ENCODE measurements around the gene TLE2. TPM values are rescaled to one million over a fixed set of nuclear protein-coding genes. Genes with fewer than 3 reads are reported as not detected.
A peak's percentile ranks its signal among the peaks of the same experiment; 100 is the strongest.

The TLE2 gene
- total RNA-seq, 1 experiment from 2014 or later: 3.1 TPM

DNA sequence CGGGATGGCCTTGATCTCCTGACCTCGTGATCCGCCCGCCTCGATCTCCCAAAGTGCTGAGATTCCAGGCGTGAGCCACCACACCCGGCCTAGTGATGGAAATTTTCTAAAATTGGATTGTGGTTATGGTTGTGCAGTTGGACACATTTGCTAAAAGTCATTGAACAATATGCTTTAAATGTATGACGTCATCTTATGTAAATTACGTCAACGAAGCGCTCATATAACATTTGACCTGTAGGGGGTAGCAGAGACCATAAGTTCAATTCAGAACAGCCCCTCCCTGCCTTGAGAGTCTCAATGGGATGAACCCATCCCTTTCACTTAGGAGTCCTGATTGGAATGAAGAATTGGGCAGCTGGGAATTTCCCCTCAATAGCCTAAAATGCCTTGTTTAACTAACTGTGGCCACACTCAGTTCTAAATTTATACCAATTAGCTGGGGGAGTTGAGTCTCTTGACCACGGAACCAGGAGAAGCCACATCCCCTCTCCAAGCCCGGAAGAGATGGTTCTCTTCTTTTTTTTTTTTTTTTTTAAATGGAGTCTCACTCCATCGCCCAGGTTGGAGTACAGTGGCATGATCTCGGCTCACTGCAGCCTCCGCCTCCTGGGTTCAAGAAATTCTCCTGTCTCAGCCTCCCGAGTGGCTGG, 66.9 kb downstream of the TLE2 start:
- Histone ChIP-seq H3K4me2 (ENCODE audit: insufficient read depth, insufficient read length, low read length) (no peak overlapping the region), H2BK120ac (ENCODE audit: low read depth, low read length, poor library complexity, severe bottlenecking) (no peak overlapping the region)
- H3K4me1 Mint-ChIP-seq: peaks cover 2% of the 10 kb centered on the region in 2 experiments; a peak in 3 of 4 replicates

More for the DNA sequence above, 66.9 kb downstream of the TLE2 start:
- H3K23ac ChIP-seq (ENCODE audit: insufficient read length, low read depth, low read length): no peak overlapping the region
- no peak overlapping the region for H3K18ac ChIP-seq (ENCODE audit: insufficient read length, low read depth, low read length)
- peaks cover 7% of the 10 kb centered on the region for H3K27me3 Mint-ChIP-seq (ENCODE audit: low read depth)
- H4K5ac ChIP-seq (ENCODE audit: insufficient read length, low read depth, low read length): no peak overlapping the region
- H3K9me3 Mint-ChIP-seq: peaks cover 1 to 2% of the 10 kb centered on the region in 2 experiments; a peak in 3 of 5 replicates
- H3K79me1 ChIP-seq (ENCODE audit: insufficient read depth, low read depth, low read length, poor library complexity, severe bottlenecking): no peaks in the 10 kb centered on the region
- H3K56ac ChIP-seq (ENCODE audit: insufficient read length, low read depth, low read length): no peak overlapping the region
- no peaks in the 10 kb centered on the region for H3K79me2 ChIP-seq (ENCODE audit: insufficient read depth, low read length)
- no peak overlapping the region for H3K14ac ChIP-seq (ENCODE audit: insufficient read depth, low read length)
- H3K9me3 ChIP-seq (ENCODE audit: control insufficient read depth, low read depth, low read length): no peaks in the 10 kb centered on the region
- H3K23me2 ChIP-seq (ENCODE audit: insufficient read length, low read depth, low read length, poor library complexity, severe bottlenecking): no peaks in the 10 kb centered on the region
- no CpG with 5 or more reads among the region's 17 CpGs for WGBS (ENCODE audit: extremely low coverage, insufficient read length, low lambda C conversion rate)
- H3K27ac ChIP-seq (ENCODE audit: insufficient read length, low read depth, low read length): no peak overlapping the region
- H3K27ac Mint-ChIP-seq: peak overlapping the region in 1 of 3 experiments; percentile 68; a peak in 2 of 7 replicates
- no peaks in the 10 kb centered on the region for H3K4me1 ChIP-seq (ENCODE audit: insufficient read depth, low read length)
- no peaks in the 10 kb centered on the region for H4K20me1 ChIP-seq (ENCODE audit: control insufficient read depth, insufficient read depth, insufficient read length)
- TF ChIP-seq, protein P1, sequence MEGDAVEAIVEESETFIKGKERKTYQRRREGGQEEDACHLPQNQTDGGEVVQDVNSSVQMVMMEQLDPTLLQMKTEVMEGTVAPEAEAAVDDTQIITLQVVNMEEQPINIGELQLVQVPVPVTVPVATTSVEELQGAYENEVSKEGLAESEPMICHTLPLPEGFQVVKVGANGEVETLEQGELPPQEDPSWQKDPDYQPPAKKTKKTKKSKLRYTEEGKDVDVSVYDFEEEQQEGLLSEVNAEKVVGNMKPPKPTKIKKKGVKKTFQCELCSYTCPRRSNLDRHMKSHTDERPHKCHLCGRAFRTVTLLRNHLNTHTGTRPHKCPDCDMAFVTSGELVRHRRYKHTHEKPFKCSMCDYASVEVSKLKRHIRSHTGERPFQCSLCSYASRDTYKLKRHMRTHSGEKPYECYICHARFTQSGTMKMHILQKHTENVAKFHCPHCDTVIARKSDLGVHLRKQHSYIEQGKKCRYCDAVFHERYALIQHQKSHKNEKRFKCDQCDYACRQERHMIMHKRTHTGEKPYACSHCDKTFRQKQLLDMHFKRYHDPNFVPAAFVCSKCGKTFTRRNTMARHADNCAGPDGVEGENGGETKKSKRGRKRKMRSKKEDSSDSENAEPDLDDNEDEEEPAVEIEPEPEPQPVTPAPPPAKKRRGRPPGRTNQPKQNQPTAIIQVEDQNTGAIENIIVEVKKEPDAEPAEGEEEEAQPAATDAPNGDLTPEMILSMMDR (conservative IDR thresholded peaks at IDR 0.05): peak; percentile 87
- peak overlapping the region in 1 of 2 experiments; percentile 44; a peak in 2 of 5 replicates for H3K4me3 Mint-ChIP-seq
- no peak overlapping the region for H4K91ac ChIP-seq (ENCODE audit: insufficient read length, low read depth, low read length)
- no peaks in the 10 kb centered on the region for H3K27me3 ChIP-seq (ENCODE audit: insufficient read depth, low read length)
- H3K9ac ChIP-seq (ENCODE audit: extremely low read depth, insufficient read length, low read length): no peak overlapping the region
- H3K4ac ChIP-seq (ENCODE audit: low read depth, low read length): no peak overlapping the region
- H3T11ph ChIP-seq (ENCODE audit: low read length): no peak overlapping the region
- no peaks in the 10 kb centered on the region for H3K36me3 Mint-ChIP-seq (ENCODE audit: insufficient read depth in 1 of 3, low read depth in 3 of 3)
- no peak overlapping the region for H2BK12ac ChIP-seq (ENCODE audit: insufficient read length, low read depth, low read length)
- peak; percentile 62 for DNase-seq
- H2AFZ ChIP-seq (ENCODE audit: low read length): no peak overlapping the region
- no peak overlapping the region for H2BK5ac ChIP-seq (ENCODE audit: insufficient read length, low read length)
- no peak overlapping the region for H2BK15ac ChIP-seq (ENCODE audit: low read depth, low read length)
- H2AK5ac ChIP-seq (ENCODE audit: insufficient read length, low read length): no peak overlapping the region
- no peak overlapping the region for H4K8ac ChIP-seq (replicated peaks; ENCODE audit: insufficient read length, low read depth, low read length)
- no peak overlapping the region for H2BK20ac ChIP-seq (ENCODE audit: low read depth, low read length, poor library complexity, severe bottlenecking)

All from H9 (cell line).